Measurements from ENCODE around the gene HOXB3.

The HOXB3 gene

GRCh38 chr17:48632579-48633265 lies 42.7 kb upstream of the HOXB3 start:
- TF ChIP-seq CTCF (conservative IDR thresholded peaks at IDR 0.05; ENCODE audit: low read depth, low read length) = no peak
- no peak for DNase-seq (ENCODE audit: low read depth)
- no peak overlapping the region for H3K4me3 ChIP-seq (ENCODE audit: low read length)

GRCh38 chr17:48631693-48632578 lies 41.9 kb upstream of the HOXB3 start:
- no peak overlapping the region for H3K4me3 ChIP-seq (ENCODE audit: low read length)

DNA sequence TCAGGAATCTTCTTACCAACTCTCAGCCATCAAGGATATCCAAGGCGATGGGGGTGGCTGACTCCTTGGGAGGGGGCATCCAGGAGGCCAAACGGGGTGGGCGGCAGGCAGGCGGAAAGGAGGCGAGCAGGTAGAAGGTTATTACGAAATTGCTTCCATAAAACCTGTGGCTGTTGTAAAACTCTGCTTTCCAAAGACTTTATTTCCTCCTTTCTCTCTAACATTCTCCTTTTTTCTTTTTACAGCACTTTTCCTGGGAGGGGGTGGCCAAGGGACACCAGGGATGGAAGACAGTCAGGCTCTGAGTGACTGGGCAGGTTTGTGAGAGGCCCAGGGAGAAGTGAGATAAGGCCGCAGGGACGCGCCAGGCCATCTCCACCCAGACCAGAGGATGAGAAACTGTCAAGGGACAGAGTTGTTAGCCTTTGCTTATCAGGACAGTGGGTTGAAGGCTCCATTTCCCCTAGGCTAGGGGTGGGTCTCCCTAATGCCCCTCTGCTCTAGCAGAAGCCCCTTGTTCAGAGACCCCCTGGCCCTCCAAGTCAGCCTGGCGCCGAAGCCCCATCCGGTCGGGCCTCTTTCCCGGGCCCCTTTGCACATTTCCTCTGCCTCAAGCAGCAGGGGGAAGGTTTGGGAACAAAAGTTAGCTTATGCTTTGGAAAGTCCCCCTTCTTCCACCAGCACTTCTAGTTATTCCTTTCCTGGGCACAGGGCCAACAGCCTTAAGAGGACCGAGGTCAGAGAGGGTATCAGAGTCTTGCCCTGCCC lies 41.1 kb upstream of the HOXB3 start:
- DNase-seq (ENCODE audit: low read depth) = no peak
- H3K4me3 ChIP-seq (ENCODE audit: low read length) = no peak overlapping the region
- no peak for TF ChIP-seq CTCF (conservative IDR thresholded peaks at IDR 0.05; ENCODE audit: low read depth, low read length)

More at GRCh38 chr17:48631693-48632578, 41.9 kb upstream of the HOXB3 start:
- TF ChIP-seq CTCF (conservative IDR thresholded peaks at IDR 0.05; ENCODE audit: low read depth, low read length) = no peak
- no peak for DNase-seq (ENCODE audit: low read depth)

GRCh38 chr17:48630009-48630924 lies 40.2 kb upstream of the HOXB3 start:
- no peak overlapping the region for H3K4me3 ChIP-seq (ENCODE audit: low read length)
- no peak for DNase-seq (ENCODE audit: low read depth)
- TF ChIP-seq CTCF (conservative IDR thresholded peaks at IDR 0.05; ENCODE audit: low read depth, low read length) = no peak

- DNase-seq (ENCODE audit: low read depth) = no peak
- no peak for TF ChIP-seq CTCF (conservative IDR thresholded peaks at IDR 0.05; ENCODE audit: low read depth, low read length)
Observed at GRCh38 chr17:48629411-48629759, 39.3 kb upstream of the HOXB3 start.

DNA sequence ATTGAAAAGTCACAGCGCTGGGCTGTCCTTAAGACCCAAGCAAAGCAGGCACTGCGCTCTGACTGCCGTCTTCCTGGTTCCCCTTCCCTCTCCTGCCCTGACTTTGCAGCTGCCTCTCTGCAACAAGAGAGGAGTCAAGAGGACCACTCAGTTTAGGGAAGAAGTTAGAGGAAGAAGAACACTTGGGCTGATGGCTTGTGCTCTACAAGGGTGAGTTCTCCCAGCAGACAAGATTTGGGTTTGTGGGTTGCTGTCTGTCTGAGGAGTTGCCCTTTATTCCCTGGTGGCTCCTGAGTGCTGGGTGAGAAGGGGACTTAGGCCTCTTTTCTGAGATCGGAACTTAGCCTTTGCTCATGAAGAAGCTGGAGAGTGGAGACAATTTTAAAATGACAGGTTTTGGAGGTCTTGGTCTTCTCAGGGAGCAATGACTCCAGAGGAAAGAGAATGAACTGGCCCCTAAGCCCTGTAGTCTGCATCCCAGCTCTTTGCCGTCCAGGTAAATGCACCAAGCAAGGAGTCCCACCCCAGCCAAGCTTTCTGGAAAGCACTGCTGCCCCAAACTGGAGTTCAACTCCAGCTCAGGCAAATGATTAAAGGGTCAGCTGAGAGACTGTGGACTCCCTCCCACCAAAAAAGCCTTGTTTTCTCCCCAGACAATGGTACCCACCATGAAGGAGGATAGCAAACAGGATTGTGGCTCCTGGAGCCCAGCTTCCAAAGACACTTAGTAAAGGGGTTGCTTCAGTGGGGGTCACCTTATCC lies 38.8 kb upstream of the HOXB3 start:
- TF ChIP-seq CTCF (conservative IDR thresholded peaks at IDR 0.05; ENCODE audit: low read depth, low read length) = no peak
- no peak for DNase-seq (ENCODE audit: low read depth)
- H3K4me3 ChIP-seq (ENCODE audit: low read length) = no peak overlapping the region

More at GRCh38 chr17:48629411-48629759, 39.3 kb upstream of the HOXB3 start:
- H3K4me3 ChIP-seq (ENCODE audit: low read length) = no peak overlapping the region
